ENCODE measurements around the gene DNAH11. TPM values are rescaled to one million over a fixed set of nuclear protein-coding genes. Genes with fewer than 3 reads are reported as not detected.

Gene DNAH11
- total RNA-seq, 1 donor from 2014 or later, result 1.3 TPM

DNA sequence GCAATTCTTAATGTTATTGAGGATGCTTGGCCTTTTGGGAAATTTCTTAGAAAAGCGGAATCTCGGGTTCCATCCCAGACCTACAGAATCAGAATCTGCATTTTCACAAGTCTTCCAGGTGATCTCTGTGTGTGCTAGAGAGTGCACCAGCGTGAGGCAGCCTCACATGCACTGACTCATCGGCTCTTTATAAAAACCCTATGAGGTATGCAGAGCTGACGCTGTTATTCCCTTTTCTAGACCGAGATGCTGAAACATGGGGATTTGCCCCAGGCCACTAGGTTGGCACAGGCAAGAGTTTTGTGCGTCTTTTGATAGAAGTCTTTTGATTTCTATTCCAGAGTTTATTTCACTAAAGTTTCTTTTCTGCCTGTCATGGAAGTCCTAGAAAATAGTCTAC is 341.7 kb downstream of the DNAH11 start:
- no peak for DNase-seq (ENCODE audit: low read depth, low spot score)

DNA sequence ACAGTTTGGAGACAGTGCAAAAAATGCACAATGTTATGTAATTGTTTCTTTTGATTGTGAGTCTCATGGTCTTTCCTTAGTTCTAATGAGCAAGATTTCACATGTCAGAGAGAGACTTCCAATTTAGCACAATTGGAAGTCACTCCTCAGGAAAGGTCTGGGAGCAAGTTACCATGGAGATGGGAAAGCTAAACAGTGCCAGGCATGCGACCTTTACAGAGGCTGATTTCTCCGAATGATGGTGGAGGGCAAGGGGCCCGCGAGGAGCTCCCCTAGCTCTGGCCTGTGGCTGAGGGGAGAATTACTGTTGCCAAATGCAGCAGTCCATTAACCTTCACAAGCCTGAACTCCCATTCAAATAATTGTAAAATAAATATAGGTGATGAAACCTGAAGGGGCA is 343.6 kb downstream of the DNAH11 start:
- no peak for DNase-seq (ENCODE audit: low read depth, low spot score)

DNA sequence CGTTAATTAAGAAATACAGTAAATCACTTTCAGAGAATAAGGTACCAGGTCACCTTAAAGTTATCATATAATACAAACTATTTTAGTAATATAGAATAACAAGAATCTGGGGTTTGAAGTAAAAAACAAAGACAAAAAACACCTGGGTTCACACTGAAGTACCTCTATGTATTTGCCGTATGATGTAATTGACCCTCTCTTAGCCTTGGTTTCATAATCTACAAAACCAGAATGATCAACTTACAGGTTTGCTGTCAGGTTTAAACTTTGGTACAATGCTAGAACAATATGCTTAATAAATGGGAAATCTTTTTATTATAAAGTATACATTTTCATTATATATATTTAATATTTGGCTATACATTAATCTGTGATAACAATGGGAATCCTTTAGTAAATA is 344.5 kb downstream of the DNAH11 start:
- DNase-seq (ENCODE audit: low read depth, low spot score), result no peak

DNA sequence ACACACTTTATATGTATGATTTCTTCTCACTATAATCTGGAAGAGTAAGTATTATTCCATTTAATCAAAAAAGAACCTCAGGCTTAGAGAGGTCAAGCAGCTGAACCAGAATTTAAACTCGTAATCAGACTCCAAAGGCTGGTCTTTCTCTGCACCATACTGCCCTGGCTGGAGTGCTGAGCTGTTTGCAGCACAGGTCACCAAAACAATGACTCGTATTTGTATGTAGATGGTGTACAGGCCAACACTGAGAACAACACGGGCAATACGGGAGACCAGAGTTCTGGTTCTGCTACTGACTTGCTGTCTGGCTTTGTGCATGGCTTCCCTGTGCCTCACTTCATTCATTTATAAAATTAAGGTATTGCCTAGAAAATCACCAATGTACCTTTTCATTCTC is 344.9 kb downstream of the DNAH11 start:
- no peak for DNase-seq (ENCODE audit: low read depth, low spot score)

DNA sequence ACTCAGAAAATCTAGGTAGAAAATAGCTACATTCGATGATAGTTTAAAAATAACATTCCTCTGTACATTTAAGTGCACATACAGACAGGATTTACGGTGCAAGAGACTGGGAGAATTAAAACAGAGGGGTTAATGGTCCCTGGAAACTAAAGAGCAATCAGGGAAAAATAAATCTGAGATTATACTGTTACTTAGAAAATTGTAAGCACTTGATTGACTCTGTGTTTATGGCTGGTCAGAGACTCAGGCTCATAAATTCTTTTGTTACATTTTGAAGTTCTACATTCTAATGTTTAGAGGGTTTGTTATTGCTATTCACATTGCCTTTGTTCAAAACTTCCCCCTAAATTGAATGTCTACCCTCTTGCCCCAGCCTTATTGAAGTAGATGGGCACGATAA is 348.5 kb downstream of the DNAH11 start:
- DNase-seq (ENCODE audit: low read depth, low spot score), result no peak

DNA sequence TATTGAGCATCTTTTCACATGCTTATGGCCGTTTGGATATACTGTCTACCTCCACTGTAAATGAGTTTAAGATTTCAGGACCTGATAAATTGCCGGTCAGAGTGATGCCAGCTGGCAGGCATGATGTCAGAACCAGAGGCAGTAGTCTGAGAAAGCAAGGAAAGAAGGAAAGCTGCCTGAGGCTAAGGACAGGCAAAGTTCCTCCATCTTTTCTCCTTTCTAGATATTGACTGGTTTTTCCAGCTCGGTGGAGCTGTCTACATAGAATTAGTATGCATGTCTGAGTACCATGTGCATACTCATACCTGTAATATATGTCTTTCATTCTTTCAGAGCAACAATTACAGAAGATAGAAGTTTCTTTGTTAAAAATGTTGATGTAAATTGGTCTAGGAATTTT is 350.6 kb downstream of the DNAH11 start:
- DNase-seq (ENCODE audit: low read depth, low spot score), result no peak

DNA sequence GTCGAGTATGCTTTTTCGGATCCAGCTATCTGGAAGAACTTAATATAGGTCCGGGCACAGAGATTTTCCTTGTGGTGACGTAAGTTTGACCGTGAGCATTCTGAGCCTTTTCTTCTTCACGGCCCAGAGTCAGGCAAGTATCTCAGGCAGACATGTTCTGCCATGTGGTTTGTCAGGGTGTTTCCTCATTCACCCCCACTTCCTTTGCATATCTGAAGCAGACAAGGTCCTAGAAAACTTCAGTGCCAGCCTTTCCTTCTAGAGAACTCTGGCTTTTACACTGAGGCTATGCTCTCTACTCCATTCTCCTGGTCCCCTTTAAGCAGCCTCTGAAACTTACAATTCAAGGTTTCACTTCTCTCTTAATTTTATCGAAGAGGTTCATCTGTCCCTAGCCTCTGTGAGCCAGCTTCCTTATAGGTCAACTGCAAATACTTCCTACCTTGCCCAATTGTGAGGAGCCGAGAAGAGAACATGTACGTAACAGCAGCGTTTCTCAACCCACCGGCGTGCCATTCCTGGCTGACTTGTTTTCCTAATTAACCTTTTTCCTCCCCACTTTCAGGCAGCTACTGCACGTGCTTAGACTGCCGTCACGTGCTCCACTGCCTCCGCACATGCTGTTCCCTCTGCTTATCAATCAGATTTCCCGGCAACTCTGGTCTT is 355.6 kb downstream of the DNAH11 start:
- no peak for DNase-seq (ENCODE audit: low read depth, low spot score)

DNA sequence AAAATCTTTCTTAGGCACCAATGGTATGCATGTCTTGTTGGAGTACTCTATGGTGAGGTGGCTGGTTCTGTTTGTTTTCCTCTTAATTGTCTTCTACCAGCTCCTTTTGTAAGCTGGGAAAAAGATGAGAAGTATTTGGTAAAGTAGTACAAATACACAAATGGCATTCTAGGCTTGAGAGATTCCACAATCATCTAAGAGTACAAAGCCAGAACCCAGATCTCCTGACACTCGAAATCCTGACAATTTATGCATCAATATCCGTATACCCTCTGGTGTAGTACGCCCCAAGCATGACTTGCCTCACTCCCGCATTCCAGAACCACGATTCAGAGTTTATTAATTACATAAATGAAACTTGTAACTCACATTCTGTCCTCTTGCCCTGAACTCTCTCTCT is 359.4 kb downstream of the DNAH11 start:
- no peak for DNase-seq (ENCODE audit: low read depth, low spot score)

DNA sequence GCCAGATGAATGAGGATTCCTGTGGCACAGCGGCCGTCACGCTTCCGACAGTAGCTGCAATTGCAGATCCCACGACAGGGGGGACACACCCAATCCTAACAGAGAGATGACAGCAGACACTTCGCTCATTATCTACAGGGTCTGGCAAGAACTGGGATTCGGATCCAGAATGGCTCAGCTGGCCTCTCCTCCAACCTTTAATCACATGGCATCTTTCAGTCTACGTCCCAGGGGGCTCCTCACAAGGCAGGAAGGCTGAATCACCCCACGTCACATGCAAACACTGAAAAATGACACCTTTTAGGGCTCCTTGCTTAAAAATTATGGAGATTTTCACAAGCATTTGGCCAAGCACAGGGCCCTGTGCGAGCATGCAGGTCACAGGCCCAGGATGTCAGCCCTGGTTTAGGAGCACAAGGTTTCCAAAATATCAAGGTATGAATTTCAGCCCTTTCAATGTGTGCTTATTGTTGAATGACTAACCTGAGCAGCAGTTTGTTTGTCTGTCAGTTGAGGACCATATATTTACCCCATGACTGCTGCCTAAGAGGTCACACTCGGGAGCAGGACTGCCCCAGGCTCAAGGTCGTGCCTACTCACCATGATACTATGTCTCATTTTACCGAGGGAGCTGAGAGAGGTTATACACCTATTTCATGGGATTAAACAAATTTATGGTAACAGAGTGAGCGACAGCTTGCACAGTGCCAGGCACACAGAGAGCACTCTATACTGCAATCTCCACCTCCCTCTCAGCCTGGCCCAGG is 360.4 kb downstream of the DNAH11 start:
- DNase-seq (ENCODE audit: low read depth, low spot score), result no peak

DNA sequence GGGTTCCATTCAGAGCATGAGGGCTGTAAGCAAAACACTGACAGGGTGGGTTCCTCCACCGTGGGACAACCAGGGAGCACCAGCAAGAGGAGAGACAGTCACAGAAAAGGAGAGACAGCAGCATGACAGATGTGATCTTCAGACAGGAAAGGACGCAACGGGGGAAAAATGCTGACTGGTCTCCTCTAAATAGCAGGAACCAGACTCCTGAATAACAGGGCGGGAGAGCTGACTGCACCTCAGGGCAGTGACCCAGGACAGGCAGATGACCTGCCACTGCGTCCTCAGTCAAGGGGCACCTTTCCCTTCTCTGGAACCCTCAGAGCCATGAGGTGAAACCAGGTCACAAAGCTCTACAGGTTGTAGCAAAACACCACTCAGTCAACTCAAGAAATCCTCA is 365.9 kb downstream of the DNAH11 start:
- DNase-seq (ENCODE audit: low read depth, low spot score), result no peak

DNA sequence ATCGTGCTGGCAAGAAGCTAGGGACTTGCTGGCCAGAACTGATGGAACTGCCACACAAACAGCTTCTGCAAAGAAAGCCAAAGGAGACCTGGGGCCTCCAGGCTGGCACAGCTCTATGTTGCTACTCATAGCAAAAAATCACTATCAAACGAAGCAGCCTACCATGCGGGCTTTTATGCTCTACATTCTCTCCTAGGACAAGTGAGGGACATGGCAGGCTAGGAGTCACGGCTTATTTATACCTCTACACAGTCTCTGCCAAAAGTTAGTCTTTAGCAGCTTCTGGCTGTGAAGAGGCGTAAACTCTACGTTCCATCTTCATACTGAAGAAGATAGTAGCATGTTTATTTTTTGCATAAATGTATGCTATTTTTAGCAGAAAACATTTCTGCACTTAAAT is 367.4 kb downstream of the DNAH11 start:
- DNase-seq (ENCODE audit: low read depth, low spot score), result no peak

DNA sequence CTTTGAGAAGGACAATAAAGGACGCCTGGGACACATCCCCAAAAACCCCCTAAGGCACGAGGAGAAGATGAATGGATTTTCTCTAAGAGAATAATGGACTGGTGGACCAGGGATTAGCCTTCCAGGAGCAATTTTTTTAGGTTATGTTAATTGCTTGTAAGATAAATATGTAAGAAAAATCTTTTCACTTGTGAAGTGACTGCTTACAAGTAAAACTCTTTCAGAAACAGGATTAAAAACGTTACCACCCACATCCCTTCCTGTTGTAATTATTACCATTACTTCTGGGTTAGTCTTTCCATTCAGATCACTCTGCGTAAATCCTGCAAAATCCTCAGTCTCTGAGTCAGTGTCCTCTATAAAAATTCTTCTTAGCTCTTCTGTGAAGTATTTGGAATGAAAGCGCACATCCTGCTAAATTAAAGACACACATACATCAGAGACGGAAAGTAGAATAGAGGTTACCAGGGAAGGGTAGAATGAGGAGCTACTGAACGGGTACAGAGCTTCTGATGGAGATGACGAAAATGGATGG is 368.6 kb downstream of the DNAH11 start:
- no peak for DNase-seq (ENCODE audit: low read depth, low spot score)

DNA sequence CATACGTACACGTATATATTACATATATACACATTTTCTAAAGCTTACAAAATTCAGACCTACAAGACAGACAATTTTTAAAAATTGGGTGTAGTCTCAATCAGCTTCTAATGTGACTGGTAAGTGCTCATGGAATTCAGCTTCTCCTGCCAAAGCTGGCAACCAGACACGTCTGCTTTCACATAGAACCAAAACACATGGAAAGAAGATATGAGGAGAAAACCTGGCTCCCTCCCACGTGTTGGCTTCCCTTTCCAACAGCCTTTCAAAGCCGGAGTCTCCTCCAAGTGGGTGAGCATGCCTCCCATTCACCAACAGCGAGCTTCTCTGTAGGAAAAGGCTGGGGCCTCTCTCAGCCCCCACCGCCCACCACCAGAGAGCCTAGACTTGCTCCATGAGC is 369.5 kb downstream of the DNAH11 start:
- no peak for DNase-seq (ENCODE audit: low read depth, low spot score)

DNA sequence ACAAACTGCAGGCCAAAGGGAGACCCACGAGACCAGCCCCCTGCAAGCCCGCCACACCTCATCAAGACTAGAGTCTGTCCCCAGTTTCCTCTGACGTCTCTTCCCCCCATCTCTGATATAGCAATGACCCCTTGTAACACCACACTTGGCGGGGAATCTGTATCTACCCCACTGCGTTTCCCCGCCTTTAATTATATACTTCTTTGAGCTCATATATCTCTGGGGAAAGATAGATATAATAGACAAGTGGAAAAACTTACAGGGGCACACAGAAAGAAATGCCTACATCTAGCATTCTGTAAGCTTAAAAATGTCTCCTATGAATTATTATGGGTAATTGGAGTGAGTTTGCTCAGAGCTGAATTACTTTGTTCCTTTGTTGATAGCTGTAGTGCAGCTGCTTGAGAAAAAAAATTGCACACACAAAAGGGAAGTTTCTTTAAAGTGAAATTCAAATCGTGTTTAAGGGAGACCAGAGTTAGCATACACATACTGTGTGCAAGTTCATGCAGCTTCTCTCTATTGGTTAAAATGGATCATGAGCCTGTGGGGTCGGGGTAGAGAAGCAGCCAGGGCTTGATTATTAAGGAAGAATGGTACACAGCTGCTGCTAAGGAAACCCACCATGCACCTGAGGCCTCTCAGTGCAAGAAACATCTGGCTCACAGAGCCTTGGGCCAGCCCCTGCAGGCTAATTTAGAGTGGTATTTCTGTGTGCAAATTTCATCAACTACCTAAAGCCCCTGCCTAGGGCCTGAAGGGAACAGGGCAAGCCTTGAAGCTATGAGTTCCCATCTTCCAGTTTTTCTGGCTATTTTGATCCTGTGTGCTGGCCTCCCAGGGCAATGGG is 370.3 kb downstream of the DNAH11 start:
- DNase-seq (ENCODE audit: low read depth, low spot score), result no peak

DNA sequence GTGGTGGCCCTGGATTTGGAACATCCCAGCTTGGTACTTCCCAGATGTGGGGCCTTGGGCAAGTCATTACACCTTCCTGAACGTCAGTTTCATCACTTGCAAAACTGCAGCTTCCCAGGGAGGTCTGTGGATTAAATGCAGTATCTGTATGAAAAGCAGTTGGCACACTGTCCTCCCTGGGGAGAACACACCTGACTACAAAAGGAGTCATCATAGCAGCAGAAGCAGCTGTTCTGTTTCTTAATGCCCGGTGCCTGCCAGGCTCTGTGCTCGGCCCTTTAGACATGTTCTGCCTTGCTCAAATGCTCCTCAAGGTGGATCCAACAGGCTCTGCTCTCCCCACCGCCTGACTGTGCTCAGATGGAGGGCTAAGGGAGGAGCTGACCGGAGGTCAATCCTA is 371.8 kb downstream of the DNAH11 start:
- no peak for DNase-seq (ENCODE audit: low read depth, low spot score)

DNA sequence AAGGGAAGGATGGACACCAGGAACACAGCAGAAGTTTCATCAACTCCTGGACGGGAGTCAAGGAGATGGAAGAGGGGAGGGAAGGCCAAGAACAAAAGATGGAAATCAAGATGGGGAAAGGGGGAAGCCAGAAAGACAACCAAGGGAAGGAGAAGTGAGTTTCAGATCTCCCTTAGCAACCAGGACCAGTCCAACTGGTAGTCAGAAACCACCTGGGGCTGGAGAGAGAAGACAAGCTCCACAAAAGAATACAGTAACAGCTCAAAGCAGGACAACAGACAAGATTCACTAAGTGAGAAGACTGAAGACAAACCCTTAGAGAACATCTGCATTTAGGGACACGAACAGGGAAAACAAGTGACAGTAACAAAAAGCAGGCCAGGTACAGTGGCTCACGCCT is 372.3 kb downstream of the DNAH11 start:
- DNase-seq (ENCODE audit: low read depth, low spot score), result no peak

DNA sequence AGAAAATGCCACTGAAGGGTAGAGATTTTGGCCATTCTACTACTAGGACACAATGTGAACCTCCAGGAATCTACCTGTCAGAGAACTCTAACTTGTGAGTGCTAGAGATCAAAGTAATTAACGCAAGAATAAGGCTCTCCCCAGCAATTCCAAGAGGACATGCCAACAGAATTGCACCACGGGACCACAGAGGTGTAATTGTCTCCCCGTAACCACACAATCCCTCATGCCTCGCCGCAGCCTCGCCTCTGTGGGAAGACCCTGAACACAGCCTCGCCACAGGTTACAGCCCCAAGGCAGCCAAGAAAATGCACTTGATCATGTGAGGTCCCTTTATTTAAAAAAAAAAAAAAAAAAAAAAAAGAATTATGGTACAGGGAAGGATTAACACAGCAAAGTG is 373.3 kb downstream of the DNAH11 start:
- no peak for DNase-seq (ENCODE audit: low read depth, low spot score)

DNA sequence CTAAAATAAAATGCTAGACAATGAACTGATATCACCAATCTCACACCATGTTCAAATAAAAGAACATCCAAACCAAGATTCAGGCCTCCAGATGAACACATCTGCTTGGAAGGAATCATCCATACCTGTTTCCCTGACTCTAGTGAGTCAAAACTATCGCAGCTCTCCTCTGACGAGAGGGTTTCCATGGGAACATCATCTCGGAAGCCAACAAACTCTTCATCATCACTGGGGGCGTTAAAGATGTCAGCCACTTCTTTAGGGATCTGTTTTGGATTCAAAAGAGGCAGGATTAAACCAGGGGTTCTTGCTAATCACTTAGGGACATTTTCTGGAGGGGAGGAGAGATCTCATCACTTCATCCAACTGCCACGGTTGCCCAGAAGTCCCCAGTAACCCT is 373.8 kb downstream of the DNAH11 start:
- no peak for DNase-seq (ENCODE audit: low read depth, low spot score)

DNA sequence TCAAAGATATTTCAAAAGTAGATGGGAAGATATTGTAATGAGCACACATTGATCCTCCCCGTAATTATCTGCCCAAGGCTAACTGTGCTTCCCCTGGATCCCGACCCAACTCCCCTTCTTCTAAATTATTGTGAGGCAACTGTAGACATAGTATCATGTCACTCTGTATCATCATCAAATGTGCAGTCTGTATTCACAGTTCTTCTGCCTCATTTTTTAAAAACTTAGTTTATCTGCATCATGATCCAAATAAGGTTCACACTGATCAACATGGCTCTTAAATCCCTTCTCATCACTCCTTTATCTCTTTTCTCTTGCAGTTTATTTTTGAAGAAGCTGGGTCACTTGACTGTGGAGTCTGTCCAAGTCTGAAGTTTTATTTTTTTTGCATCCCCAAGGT is 375.4 kb downstream of the DNAH11 start:
- DNase-seq (ENCODE audit: low read depth, low spot score), result no peak

DNA sequence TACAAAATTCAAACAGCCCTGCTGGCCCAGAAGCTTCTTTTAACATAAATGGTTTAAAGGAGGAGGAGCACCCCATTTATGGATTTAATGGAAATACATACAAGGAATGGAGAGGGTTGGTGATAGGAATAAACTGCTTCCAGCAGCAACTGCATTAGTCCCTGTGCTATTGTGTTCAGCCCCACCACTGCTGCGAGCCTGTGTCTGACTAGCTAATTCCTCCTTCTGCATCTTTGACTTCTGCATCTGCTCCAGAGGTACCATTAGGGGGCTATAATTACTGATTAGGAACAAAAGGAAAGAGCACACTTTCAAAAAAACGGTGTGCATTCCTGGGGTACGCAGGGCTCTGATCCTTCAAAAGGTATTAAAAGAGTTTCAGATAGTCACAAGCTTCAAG is 378.1 kb downstream of the DNAH11 start:
- no peak for DNase-seq (ENCODE audit: low read depth, low spot score)

DNA sequence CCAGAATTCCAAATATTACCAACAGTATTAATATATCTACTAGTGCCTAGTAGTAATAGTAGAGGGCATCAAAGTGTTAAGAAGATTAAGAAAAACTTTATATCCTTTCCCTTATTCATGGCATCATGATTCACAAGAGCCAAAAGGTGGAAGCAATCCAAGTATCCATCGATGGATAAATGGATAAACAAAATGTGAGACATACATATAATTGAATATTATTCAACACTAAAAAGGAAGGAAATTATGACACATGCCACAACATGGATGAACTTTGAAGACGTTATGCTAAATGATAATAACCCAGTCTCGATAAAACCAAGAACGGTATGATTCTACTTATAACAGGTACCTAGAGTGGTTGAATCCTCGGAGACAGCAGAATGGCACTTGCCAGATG is 379.8 kb downstream of the DNAH11 start:
- no peak for DNase-seq (ENCODE audit: low read depth, low spot score)

DNA sequence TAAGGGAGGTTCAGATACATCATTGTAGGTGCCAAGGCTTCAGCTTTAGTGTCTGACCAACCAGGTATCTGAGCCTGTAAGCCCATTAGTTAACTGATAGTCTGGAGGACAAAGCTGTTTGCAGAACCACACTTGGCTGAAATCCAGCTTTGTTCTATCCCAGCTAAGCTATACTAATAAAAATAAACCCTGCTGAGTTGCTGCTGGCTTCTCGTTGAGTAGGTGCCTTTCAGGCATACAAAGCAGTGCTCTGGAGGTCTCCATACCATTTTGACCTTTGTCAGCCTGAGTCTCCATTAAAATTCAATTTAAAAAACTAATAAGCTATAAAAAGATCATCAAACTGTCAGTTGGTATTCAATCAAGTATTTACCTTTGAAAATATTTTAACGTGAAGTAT is 380.8 kb downstream of the DNAH11 start:
- DNase-seq (ENCODE audit: low read depth, low spot score), result no peak
